Breast epithelium (tissue), 3 donors: ENCODE measurements around the gene PRRT4.

Experiments
- POLR2A ChIP-seq: fragments of 450-650 bp; IDR thresholded peaks from one replicate; pipeline ENCODE4 v1.6.1; 2016; ENCODE audit warnings: antibody characterized with exemption, mild to moderate bottlenecking, moderate library complexity
- TF ChIP-seq, protein P1 (sequence below), 3 donors: fragments of 450-650 bp; IDR thresholded peaks; one replicate each; pipeline ENCODE4 v1.5.1; 2016 to 2017; ENCODE audit warnings: antibody characterized with exemption in 3 of 3, mild to moderate bottlenecking in 3 of 3, moderate library complexity in 3 of 3

DNA sequence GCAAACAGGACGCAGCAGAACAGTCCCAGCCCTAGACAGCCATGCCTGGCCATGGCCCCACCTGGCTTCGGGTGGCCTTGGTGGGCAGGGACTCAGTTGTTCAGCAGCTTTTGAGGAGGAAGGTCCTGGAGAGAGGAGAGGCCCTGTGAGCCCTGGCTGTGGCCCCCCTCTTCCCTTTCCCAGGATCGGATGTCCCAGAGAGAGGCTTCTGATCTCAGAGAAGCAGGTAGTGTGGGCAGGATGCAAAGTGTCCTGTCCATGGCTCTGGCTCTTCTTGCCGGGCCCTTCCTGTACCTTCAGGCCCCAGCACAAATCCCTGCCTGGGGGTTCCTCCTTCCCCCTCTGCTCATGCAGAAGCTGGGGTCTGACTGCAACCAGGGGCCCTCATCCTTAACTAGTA is 1.6 kb downstream of the PRRT4 start:
- TF ChIP-seq, protein P1, sequence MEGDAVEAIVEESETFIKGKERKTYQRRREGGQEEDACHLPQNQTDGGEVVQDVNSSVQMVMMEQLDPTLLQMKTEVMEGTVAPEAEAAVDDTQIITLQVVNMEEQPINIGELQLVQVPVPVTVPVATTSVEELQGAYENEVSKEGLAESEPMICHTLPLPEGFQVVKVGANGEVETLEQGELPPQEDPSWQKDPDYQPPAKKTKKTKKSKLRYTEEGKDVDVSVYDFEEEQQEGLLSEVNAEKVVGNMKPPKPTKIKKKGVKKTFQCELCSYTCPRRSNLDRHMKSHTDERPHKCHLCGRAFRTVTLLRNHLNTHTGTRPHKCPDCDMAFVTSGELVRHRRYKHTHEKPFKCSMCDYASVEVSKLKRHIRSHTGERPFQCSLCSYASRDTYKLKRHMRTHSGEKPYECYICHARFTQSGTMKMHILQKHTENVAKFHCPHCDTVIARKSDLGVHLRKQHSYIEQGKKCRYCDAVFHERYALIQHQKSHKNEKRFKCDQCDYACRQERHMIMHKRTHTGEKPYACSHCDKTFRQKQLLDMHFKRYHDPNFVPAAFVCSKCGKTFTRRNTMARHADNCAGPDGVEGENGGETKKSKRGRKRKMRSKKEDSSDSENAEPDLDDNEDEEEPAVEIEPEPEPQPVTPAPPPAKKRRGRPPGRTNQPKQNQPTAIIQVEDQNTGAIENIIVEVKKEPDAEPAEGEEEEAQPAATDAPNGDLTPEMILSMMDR (IDR thresholded peaks at IDR 0.05): no peak
- no peak for TF ChIP-seq POLR2A
